HepG2 (cell line): Measurements from ENCODE around the gene SOCS3. TPM values are rescaled to one million over a fixed set of nuclear protein-coding genes. Genes with fewer than 3 reads are reported as not detected.

ENCODE experiments used
- AGO1 ChIP-seq: fragments of 200-400 bp; formaldehyde crosslinking; IDR thresholded peaks from 2 replicates; pipeline ENCODE4 v1.6.1; 2017; ENCODE audit warnings: mild to moderate bottlenecking, low read depth, low read length, moderate library complexity; ENCODE audit not compliant: poor library complexity, severe bottlenecking
- ARID2 ChIP-seq: sonication (generic); formaldehyde crosslinking; IDR thresholded peaks from 2 replicates; pipeline ENCODE4 v1.8.1; 2022; ENCODE audit warnings: mild to moderate bottlenecking, missing genetic modification reagents, borderline replicate concordance
- DR1 ChIP-seq: sonication (generic); formaldehyde crosslinking; IDR thresholded peaks from 2 replicates; pipeline ENCODE4 v1.8.0; 2021; ENCODE audit warnings: mild to moderate bottlenecking, missing genetic modification reagents, inconsistent platforms
- GABPB1 ChIP-seq: IDR thresholded peaks from 2 replicates; pipeline ENCODE4 v1.6.1; 2016; ENCODE audit warnings: mild to moderate bottlenecking, missing genetic modification reagents, moderate library complexity, missing compliant biosample characterization
- HDAC6 ChIP-seq: fragments of 200-600 bp; sonication (generic); IDR thresholded peaks from 2 replicates; pipeline ENCODE4 v1.7.0; 2017; ENCODE audit warnings: mild to moderate bottlenecking, antibody characterized with exemption, low read length, low read depth
- HNRNPK ChIP-seq: fragments of 200-400 bp; formaldehyde crosslinking; IDR thresholded peaks from 2 replicates; pipeline ENCODE4 v1.6.1; 2018; ENCODE audit warnings: low read length, low read depth, moderate library complexity, mild to moderate bottlenecking; ENCODE audit not compliant: poor library complexity, severe bottlenecking
- ISL2 ChIP-seq: sonication (generic); formaldehyde crosslinking; IDR thresholded peaks from 2 replicates; pipeline ENCODE4 v1.5.0; 2020; ENCODE audit warnings: missing genetic modification reagents
- MAFG ChIP-seq: sonication (generic); formaldehyde crosslinking; IDR thresholded peaks from 2 replicates; pipeline ENCODE4 v1.5.1; 2020; ENCODE audit warnings: mild to moderate bottlenecking, missing genetic modification reagents
- PHF20 ChIP-seq: sonication (generic); formaldehyde crosslinking; IDR thresholded peaks from 2 replicates; pipeline ENCODE4 v1.5.0; 2020; ENCODE audit warnings: mild to moderate bottlenecking, missing genetic modification reagents
- POLR2A ChIP-seq, 2 experiments: IDR thresholded peaks; 2 replicates each; pipeline ENCODE4 v1.6.1; 2011; ENCODE audit warnings: low read depth in 2 of 2, low read length in 2 of 2, mild to moderate bottlenecking in 1 of 2, moderate library complexity in 1 of 2; ENCODE audit not compliant: insufficient read depth in 1 of 2
- POLR2G ChIP-seq: fragments of 200-400 bp; formaldehyde crosslinking; IDR thresholded peaks from 2 replicates; pipeline ENCODE4 v1.6.1; 2018; ENCODE audit warnings: mild to moderate bottlenecking, low read depth, low read length, moderate library complexity
- RBFOX2 ChIP-seq: fragments of 200-400 bp; formaldehyde crosslinking; IDR thresholded peaks from 2 replicates; pipeline ENCODE4 v1.6.1; 2017; ENCODE audit warnings: low read depth, mild to moderate bottlenecking, low read length
- RBM22 ChIP-seq: fragments of 200-400 bp; formaldehyde crosslinking; optimal IDR thresholded peaks from 2 replicates; pipeline ENCODE3; 2017; ENCODE audit warnings: mild to moderate bottlenecking, low read length, moderate library complexity
- ZKSCAN8 ChIP-seq: IDR thresholded peaks from 2 replicates; pipeline ENCODE4 v1.6.1; 2016; ENCODE audit warnings: borderline replicate concordance, missing genetic modification reagents, missing compliant biosample characterization
- ZNF737 ChIP-seq: sonication (generic); formaldehyde crosslinking; IDR thresholded peaks from 2 replicates; pipeline ENCODE4 v1.5.0; 2020; ENCODE audit warnings: missing genetic modification reagents, mild to moderate bottlenecking, borderline replicate concordance
- ZNF775 ChIP-seq: sonication (generic); formaldehyde crosslinking; IDR thresholded peaks from 2 replicates; pipeline ENCODE4 v1.4.0; 2020; ENCODE audit warnings: missing genetic modification reagents, mild to moderate bottlenecking, moderate library complexity, borderline replicate concordance
- polyA plus RNA-seq, 8 experiments: library from polyadenylated mRNA; depleted of rRNA in 3 of 8; stranded (reverse) in 7 of 8; unstranded in 1 of 8; fragments of >200 nt; fragmentation: Illumina TruSeq in 4 of 8; extraction: Trizol in 4 of 8; gene quantifications; 2 replicates each; pipeline versions ENCODE4 v1.2.1 to v1.2.3, GENCODE V29; 2011 to 2016; ENCODE audit warnings: low read depth in 4 of 8, missing spikeins in 1 of 8, mixed read lengths in 1 of 8; ENCODE audit not compliant: insufficient read depth in 1 of 8
- total RNA-seq, 5 experiments: library from RNA; depleted of rRNA; stranded (reverse); fragments of >200 nt; fragmentation: Illumina TruSeq; extraction: Trizol; gene quantifications; 2 replicates each; pipeline ENCODE4 v1.2.3, GENCODE V29; 2016; ENCODE audit warnings: low read depth in 1 of 5
- TF ChIP-seq, protein P1 (sequence below): fragments of 450-650 bp; IDR thresholded peaks from 2 replicates; pipeline ENCODE4 v1.6.1; 2016
- TF ChIP-seq, protein P2 (sequence below): sonication (generic); formaldehyde crosslinking; IDR thresholded peaks from 2 replicates; pipeline ENCODE4 v1.5.0; 2020; ENCODE audit warnings: missing genetic modification reagents
- TF ChIP-seq, protein P3 (sequence below): sonication (generic); formaldehyde crosslinking; IDR thresholded peaks from 2 replicates; pipeline ENCODE4 v1.5.0; 2020; ENCODE audit warnings: mild to moderate bottlenecking, missing genetic modification reagents, borderline replicate concordance
- TF ChIP-seq, protein P4 (sequence below): sonication (generic); formaldehyde crosslinking; IDR thresholded peaks from 2 replicates; pipeline ENCODE4 v1.4.0; 2020; ENCODE audit warnings: mild to moderate bottlenecking, missing genetic modification reagents

SOCS3 gene
- total and polyA plus RNA-seq, 2 of the 13 experiments (the other 11 are each of a cell fraction or from before 2014, with no cell fraction given): 0.77 to 2.4 TPM

DNA sequence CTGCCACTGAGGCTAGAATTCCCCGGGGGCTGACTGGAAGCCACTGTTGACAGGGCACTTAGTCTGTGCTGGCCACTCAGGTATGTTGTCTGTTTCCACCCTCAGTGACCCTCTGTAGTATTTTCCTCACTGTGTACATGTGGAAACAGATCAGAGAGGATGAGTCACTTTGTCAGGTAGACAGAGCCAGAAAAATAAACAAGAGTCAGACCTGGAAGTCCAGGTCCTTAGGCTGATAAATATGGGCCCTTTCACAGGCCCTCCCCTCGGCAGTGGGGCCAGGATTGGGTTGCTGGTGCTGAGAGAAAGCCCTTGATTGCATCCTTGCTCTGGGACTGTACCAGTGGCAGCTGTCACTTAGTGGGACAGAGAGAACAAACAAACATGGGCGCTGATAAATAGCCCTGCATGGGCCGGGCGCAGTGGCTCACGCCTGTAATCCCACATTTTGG, 39.8 kb upstream of the SOCS3 start (continued):
- TF ChIP-seq, protein P1, sequence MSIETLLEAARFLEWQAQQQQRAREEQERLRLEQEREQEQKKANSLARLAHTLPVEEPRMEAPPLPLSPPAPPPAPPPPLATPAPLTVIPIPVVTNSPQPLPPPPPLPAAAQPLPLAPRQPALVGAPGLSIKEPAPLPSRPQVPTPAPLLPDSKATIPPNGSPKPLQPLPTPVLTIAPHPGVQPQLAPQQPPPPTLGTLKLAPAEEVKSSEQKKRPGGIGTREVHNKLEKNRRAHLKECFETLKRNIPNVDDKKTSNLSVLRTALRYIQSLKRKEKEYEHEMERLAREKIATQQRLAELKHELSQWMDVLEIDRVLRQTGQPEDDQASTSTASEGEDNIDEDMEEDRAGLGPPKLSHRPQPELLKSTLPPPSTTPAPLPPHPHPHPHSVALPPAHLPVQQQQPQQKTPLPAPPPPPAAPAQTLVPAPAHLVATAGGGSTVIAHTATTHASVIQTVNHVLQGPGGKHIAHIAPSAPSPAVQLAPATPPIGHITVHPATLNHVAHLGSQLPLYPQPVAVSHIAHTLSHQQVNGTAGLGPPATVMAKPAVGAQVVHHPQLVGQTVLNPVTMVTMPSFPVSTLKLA: peak; percentile 54; the same call in 1 of the 2 replicates
- no peak for TF ChIP-seq POLR2G
- no peak for TF ChIP-seq AGO1
- TF ChIP-seq ZKSCAN8 (CRISPR knock-in tag): no peak; the same call in 1 of the 2 replicates
- TF ChIP-seq, protein P2, sequence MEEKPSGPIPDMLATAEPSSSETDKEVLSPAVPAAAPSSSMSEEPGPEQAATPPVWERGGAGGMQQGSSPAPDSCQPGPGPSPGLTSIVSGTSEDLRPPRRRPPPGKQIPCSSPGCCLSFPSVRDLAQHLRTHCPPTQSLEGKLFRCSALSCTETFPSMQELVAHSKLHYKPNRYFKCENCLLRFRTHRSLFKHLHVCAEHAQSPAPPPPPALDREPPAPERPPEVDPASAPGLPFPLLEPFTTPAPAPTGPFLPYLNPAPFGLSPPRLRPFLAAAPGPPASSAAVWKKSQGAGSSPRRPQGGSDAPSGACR: no peak
- TF ChIP-seq POLR2A (IDR thresholded peaks at IDR 0.05; ENCODE audit: insufficient read depth in 1 of 2, low read depth in 2 of 2, low read length in 2 of 2): no peak
- TF ChIP-seq PHF20 (CRISPR knock-in tag): no peak
- TF ChIP-seq RBM22: no peak
- no peak for TF ChIP-seq MAFG (CRISPR knock-in tag)
- TF ChIP-seq HDAC6: no peak
- TF ChIP-seq, protein P3, sequence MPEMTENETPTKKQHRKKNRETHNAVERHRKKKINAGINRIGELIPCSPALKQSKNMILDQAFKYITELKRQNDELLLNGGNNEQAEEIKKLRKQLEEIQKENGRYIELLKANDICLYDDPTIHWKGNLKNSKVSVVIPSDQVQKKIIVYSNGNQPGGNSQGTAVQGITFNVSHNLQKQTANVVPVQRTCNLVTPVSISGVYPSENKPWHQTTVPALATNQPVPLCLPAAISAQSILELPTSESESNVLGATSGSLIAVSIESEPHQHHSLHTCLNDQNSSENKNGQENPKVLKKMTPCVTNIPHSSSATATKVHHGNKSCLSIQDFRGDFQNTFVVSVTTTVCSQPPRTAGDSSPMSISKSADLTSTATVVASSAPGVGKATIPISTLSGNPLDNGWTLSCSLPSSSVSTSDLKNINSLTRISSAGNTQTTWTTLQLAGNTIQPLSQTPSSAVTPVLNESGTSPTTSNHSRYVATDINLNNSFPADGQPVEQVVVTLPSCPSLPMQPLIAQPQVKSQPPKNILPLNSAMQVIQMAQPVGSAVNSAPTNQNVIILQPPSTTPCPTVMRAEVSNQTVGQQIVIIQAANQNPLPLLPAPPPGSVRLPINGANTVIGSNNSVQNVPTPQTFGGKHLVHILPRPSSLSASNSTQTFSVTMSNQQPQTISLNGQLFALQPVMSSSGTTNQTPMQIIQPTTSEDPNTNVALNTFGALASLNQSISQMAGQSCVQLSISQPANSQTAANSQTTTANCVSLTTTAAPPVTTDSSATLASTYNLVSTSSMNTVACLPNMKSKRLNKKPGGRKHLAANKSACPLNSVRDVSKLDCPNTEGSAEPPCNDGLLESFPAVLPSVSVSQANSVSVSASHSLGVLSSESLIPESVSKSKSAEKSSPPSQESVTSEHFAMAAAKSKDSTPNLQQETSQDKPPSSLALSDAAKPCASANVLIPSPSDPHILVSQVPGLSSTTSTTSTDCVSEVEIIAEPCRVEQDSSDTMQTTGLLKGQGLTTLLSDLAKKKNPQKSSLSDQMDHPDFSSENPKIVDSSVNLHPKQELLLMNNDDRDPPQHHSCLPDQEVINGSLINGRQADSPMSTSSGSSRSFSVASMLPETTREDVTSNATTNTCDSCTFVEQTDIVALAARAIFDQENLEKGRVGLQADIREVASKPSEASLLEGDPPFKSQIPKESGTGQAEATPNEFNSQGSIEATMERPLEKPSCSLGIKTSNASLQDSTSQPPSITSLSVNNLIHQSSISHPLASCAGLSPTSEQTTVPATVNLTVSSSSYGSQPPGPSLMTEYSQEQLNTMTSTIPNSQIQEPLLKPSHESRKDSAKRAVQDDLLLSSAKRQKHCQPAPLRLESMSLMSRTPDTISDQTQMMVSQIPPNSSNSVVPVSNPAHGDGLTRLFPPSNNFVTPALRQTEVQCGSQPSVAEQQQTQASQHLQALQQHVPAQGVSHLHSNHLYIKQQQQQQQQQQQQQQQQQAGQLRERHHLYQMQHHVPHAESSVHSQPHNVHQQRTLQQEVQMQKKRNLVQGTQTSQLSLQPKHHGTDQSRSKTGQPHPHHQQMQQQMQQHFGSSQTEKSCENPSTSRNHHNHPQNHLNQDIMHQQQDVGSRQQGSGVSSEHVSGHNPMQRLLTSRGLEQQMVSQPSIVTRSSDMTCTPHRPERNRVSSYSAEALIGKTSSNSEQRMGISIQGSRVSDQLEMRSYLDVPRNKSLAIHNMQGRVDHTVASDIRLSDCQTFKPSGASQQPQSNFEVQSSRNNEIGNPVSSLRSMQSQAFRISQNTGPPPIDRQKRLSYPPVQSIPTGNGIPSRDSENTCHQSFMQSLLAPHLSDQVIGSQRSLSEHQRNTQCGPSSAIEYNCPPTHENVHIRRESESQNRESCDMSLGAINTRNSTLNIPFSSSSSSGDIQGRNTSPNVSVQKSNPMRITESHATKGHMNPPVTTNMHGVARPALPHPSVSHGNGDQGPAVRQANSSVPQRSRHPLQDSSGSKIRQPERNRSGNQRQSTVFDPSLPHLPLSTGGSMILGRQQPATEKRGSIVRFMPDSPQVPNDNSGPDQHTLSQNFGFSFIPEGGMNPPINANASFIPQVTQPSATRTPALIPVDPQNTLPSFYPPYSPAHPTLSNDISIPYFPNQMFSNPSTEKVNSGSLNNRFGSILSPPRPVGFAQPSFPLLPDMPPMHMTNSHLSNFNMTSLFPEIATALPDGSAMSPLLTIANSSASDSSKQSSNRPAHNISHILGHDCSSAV (CRISPR knock-in tag): no peak
- no peak for TF ChIP-seq ARID2 (CRISPR knock-in tag)
- TF ChIP-seq ISL2 (CRISPR knock-in tag): peak; percentile 67
- TF ChIP-seq HNRNPK: no peak
- TF ChIP-seq DR1 (CRISPR knock-in tag): no peak
- no peak for TF ChIP-seq RBFOX2
- TF ChIP-seq, protein P4, sequence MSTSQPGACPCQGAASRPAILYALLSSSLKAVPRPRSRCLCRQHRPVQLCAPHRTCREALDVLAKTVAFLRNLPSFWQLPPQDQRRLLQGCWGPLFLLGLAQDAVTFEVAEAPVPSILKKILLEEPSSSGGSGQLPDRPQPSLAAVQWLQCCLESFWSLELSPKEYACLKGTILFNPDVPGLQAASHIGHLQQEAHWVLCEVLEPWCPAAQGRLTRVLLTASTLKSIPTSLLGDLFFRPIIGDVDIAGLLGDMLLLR: no peak
- TF ChIP-seq ZNF737 (CRISPR knock-in tag): no peak
- peak; percentile 19; the same call in 1 of the 2 replicates for TF ChIP-seq GABPB1 (CRISPR knock-in tag)
- no peak for TF ChIP-seq ZNF775 (CRISPR knock-in tag)
